Endothelial cell of umbilical vein (primary cell): ENCODE measurements around the gene NFIA. TPM values are rescaled to one million over a fixed set of nuclear protein-coding genes. Genes with fewer than 3 reads are reported as not detected.

Experiments
- BruUV-seq: library from RNA; stranded (reverse); fragments of 400-500 nt; replicated peaks from 2 replicates; lab custom pipeline; 2021; lab: Mats Ljungman, UMichigan
- CTCF ChIA-PET: fragments of 300-600, 350-600 bp; sonication (Branson Sonifier 250); formaldehyde crosslinking; loops from one replicate; lab custom pipeline; 2021; ENCODE audit warnings: antibody characterized with exemption, inconsistent platforms; lab: Charles Lee
- POLR2A ChIA-PET: fragments of 300-600, 350-600 bp; sonication (Branson Sonifier 250); formaldehyde crosslinking; loops from one replicate; lab custom pipeline; 2021; ENCODE audit warnings: antibody characterized with exemption, inconsistent platforms; lab: Charles Lee
- DNase-seq: peaks from one replicate; pipeline ENCODE4 v3.0.0-alpha.2; 2011; ENCODE audit warnings: low read depth, low spot score
- FAIRE-seq: peaks from 2 replicates; lab custom pipeline; 2011; peaks lifted over from hg19 to GRCh38; lab: Jason Lieb, UNC
- H2AFZ ChIP-seq: 2 replicates; pipeline ENCODE4 v1.6.0; 2012; ENCODE audit warnings: low read depth, low read length, control low read depth, inconsistent platforms
- H3K27ac ChIP-seq: 2 replicates; pipeline ENCODE4 v1.5.1; 2011; ENCODE audit warnings: low read depth, mild to moderate bottlenecking, control low read depth, low read length, moderate library complexity; ENCODE audit not compliant: insufficient read depth
- H3K27me3 ChIP-seq, 2 experiments: 2 replicates each; pipeline versions ENCODE4 v1.6.0 to v1.6.1; 2011; ENCODE audit warnings: low read length in 2 of 2, mixed read lengths in 1 of 2; ENCODE audit not compliant: control insufficient read depth in 2 of 2, insufficient read depth in 2 of 2
- H3K36me3 ChIP-seq, 2 experiments: 2 replicates in 1 of 2; 3 replicates in 1 of 2; pipeline ENCODE4 v1.5.1; 2011; ENCODE audit warnings: low read length in 2 of 2, mild to moderate bottlenecking in 1 of 2, moderate library complexity in 1 of 2; ENCODE audit not compliant: control insufficient read depth in 2 of 2, insufficient read depth in 2 of 2; ENCODE audit errors: extremely low read depth in 1 of 2
- H3K4me1 ChIP-seq: 3 replicates; pipeline ENCODE4 v1.5.1; 2011; ENCODE audit warnings: mild to moderate bottlenecking, low read length; ENCODE audit not compliant: control insufficient read depth, insufficient read depth; ENCODE audit errors: extremely low read depth
- H3K4me2 ChIP-seq: 2 replicates; pipeline ENCODE4 v1.6.1; 2011; ENCODE audit warnings: low read length, control low read depth, mixed read lengths; ENCODE audit not compliant: insufficient read depth
- H3K4me3 ChIP-seq, 3 experiments: fragments of 200-600 bp in 1 of 3; sonication (generic), shearing (Covaris generic) in 1 of 3; replicated peaks in 1 of 3; 2 replicates each; pipeline ENCODE4 v1.5.1; 2011 to 2016; ENCODE audit warnings: control low read depth in 3 of 3, low read length in 3 of 3, mild to moderate bottlenecking in 2 of 3, inconsistent platforms in 1 of 3, low read depth in 1 of 3, moderate library complexity in 1 of 3; ENCODE audit not compliant: insufficient read depth in 1 of 3
- H3K79me2 ChIP-seq: 2 replicates; pipeline ENCODE4 v1.6.0; 2012; ENCODE audit warnings: low read length, inconsistent platforms; ENCODE audit not compliant: control insufficient read depth, insufficient read depth
- H3K9ac ChIP-seq: replicated peaks from 2 replicates; pipeline ENCODE3; 2011; ENCODE audit warnings: low read length, control low read depth; ENCODE audit not compliant: insufficient read depth; ENCODE audit errors: extremely low read depth
- H3K9me1 ChIP-seq: replicated peaks from 3 replicates; pipeline ENCODE4 v1.6.0; 2011; ENCODE audit warnings: mild to moderate bottlenecking, low read length; ENCODE audit not compliant: control insufficient read depth, insufficient read depth; ENCODE audit errors: extremely low read depth
- H3K9me3 ChIP-seq: replicated peaks from 2 replicates; pipeline ENCODE4 v1.5.1; 2012; ENCODE audit warnings: low read length, inconsistent platforms; ENCODE audit not compliant: control insufficient read depth, insufficient read depth
- H4K20me1 ChIP-seq: replicated peaks from 2 replicates; pipeline ENCODE3; 2011; ENCODE audit warnings: mild to moderate bottlenecking, low read length; ENCODE audit not compliant: control insufficient read depth, insufficient read depth; ENCODE audit errors: extremely low read depth
- EZH2 ChIP-seq: IDR thresholded peaks from 2 replicates; pipeline ENCODE4 v1.6.1; 2012; ENCODE audit warnings: borderline replicate concordance, low read depth, mild to moderate bottlenecking, moderate library complexity, low read length, inconsistent platforms; ENCODE audit not compliant: severe bottlenecking
- FOS ChIP-seq: IDR thresholded peaks from 2 replicates; pipeline ENCODE4 v1.6.1; 2011; ENCODE audit warnings: mild to moderate bottlenecking, low read length, moderate library complexity, borderline replicate concordance; ENCODE audit not compliant: insufficient read depth
- GATA2 ChIP-seq: IDR thresholded peaks from 2 replicates; pipeline ENCODE4 v1.7.0; 2011; ENCODE audit warnings: low read depth, mild to moderate bottlenecking, moderate library complexity, mixed read lengths, low read length; ENCODE audit not compliant: insufficient read length, insufficient read depth
- JUN ChIP-seq: IDR thresholded peaks from 2 replicates; pipeline ENCODE4 v1.6.1; 2011; ENCODE audit warnings: borderline replicate concordance, low read depth; ENCODE audit not compliant: insufficient read length, insufficient read depth
- MYC ChIP-seq: IDR thresholded peaks from one replicate; pipeline ENCODE4 v1.6.1; 2011; ENCODE audit warnings: mild to moderate bottlenecking, low read depth, low read length
- POLR2A ChIP-seq: IDR thresholded peaks from 2 replicates; pipeline ENCODE4 v1.6.1; 2012; ENCODE audit warnings: low read depth, mild to moderate bottlenecking, control low read depth, low read length
- POLR2AphosphoS5 ChIP-seq: IDR thresholded peaks from 2 replicates; pipeline ENCODE4 v1.6.1; 2012; ENCODE audit warnings: low read depth, mild to moderate bottlenecking, control low read depth, low read length, moderate library complexity; ENCODE audit not compliant: insufficient read depth
- dilution Hi-C: fragments of 300-500 bp; cut with MboI; formaldehyde crosslinking; loops from one replicate; pipeline ENCODE4 v1.15.0; 2019; ENCODE audit warnings: low sequenced_read_pairs; ENCODE audit not compliant: extremely low pct_ligation_motif_present
- intact Hi-C: fragments of 100-400 bp; cut with micrococcal nuclease; formaldehyde crosslinking; loops from one replicate; pipeline ENCODE4 v1.10.0; 2022
- polyA plus RNA-seq, 4 experiments: library from polyadenylated mRNA; depleted of rRNA in 3 of 4; stranded (reverse) in 3 of 4; unstranded in 1 of 4; fragments of >200 nt; gene quantifications; 2 replicates each; pipeline versions ENCODE4 v1.2.1 to v1.2.3, GENCODE V29; 2011 to 2012; ENCODE audit warnings: missing spikeins in 1 of 4
- total RNA-seq: library from RNA; stranded (reverse); gene quantifications from 2 replicates; pipeline ENCODE4 v1.2.3, GENCODE V29; 2021
- TF ChIP-seq, protein P1 (sequence below): IDR thresholded peaks from 2 replicates; pipeline ENCODE4 v1.6.1; 2011; ENCODE audit not compliant: insufficient read depth, insufficient read length
- TF ChIP-seq, protein P2 (sequence below), 2 donors: IDR thresholded peaks; 1 replicate in 1 of 2; 2 replicates in 1 of 2; pipeline ENCODE4 v1.5.1; 2011; ENCODE audit warnings: low read length in 2 of 2, mild to moderate bottlenecking in 2 of 2, moderate library complexity in 2 of 2, control low read depth in 1 of 2, inconsistent platforms in 1 of 2, low read depth in 1 of 2; ENCODE audit not compliant: insufficient read depth in 1 of 2; ENCODE audit errors: extremely low read depth in 1 of 2

Gene NFIA
- total and polyA plus RNA-seq, 2 donors (not counting 3 experiments of a cell fraction or from before 2014, with no cell fraction given) = 25.5 to 47.0 TPM

DNA sequence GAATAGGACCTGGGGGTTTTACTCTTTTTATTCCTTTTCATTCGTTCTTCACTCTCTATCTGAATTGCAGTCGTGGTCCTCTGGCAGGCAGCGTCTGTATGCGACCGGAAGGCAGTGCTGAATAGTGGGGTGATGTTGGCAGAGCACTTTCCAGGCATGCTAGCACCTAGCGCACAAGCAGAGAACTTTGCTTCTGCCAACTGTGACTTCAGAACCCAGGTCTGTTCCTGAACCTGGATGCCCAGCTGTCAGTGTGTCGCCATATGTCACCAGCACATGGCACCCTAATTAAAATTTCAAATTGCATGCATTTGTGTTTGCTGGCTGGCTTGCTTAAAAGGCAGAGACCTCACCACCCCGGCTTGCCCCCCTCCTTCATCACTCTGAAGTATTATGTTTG is 116.2 kb downstream of the NFIA start:
- POLR2A ChIA-PET = no interaction called here
- DNase-seq (no peak), FAIRE-seq (no peak)
- Histone ChIP-seq H3K9me1 (no peaks in the 10 kb centered on the region), H3K79me2 (peaks cover 9% of the 10 kb centered on the region), H3K9me3 (no peaks in the 10 kb centered on the region), H4K20me1 (no peaks in the 10 kb centered on the region), H3K27me3 (no peaks in the 10 kb centered on the region), H3K4me1 (peaks cover 14% of the 10 kb centered on the region), H3K36me3 (no peaks in the 10 kb centered on the region), H3K4me3 (no peak overlapping the region), H2AFZ (no peak overlapping the region), H3K27ac (no peak overlapping the region), H3K9ac (no peak overlapping the region), H3K4me2 (no peak overlapping the region)
- CTCF ChIA-PET = interaction anchor here (1.1 to 1.5 kb wide), 2 partner anchors 14 to 139 kb away, joined by 3 read pairs; no protein-coding TSS in a partner anchor
- TF ChIP-seq MYC (no peak), FOS (no peak), EZH2 (no peak), JUN (no peak), POLR2A (no peak)
- intact Hi-C loops (no loop called here), dilution Hi-C loops (no loop called here)
- BruUV-seq = no TSS peak

DNA sequence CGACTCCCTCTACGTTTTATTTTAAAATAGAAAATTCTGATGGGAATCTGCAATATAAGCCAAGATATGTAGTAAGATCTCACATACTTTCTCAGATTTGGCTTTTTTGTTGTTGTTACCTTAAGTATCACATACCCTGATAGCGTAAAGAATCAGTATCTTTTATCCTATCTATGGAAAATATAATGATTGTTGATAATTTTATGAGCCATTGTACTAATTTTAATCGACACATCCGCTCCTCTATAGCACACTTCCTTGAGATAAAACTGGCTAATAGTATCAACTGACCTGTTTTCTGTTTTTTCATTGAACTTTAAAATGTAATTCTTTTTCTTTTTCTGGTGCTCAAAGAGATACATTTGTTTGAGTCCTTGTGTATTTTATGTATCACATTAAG is 118.7 kb downstream of the NFIA start:
- peak overlapping the region in 1 of 3 experiments; percentile 24 for H3K4me3 ChIP-seq
- H3K27ac ChIP-seq = no peak overlapping the region
- peak overlapping the region; percentile 78 for H3K4me2 ChIP-seq
- FAIRE-seq (peak; percentile 59), DNase-seq (peak; percentile 68)
- no peak overlapping the region for H3K9ac ChIP-seq
- H4K20me1 ChIP-seq = no peaks in the 10 kb centered on the region
- no TSS peak for BruUV-seq
- no peaks in the 10 kb centered on the region for H3K9me3 ChIP-seq
- no peaks in the 10 kb centered on the region for H3K9me1 ChIP-seq
- dilution Hi-C loops = no loop called here
- POLR2A ChIA-PET = no interaction called here
- H3K79me2 ChIP-seq = peaks cover 9% of the 10 kb centered on the region
- H3K36me3 ChIP-seq = no peaks in the 10 kb centered on the region
- TF ChIP-seq POLR2A (no peak), POLR2AphosphoS5 (no peak), EZH2 (no peak), GATA2 (peak; percentile 51), FOS (no peak), JUN (no peak)
- TF ChIP-seq, protein P1, sequence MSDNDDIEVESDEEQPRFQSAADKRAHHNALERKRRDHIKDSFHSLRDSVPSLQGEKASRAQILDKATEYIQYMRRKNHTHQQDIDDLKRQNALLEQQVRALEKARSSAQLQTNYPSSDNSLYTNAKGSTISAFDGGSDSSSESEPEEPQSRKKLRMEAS = no peak
- TF ChIP-seq, protein P2, sequence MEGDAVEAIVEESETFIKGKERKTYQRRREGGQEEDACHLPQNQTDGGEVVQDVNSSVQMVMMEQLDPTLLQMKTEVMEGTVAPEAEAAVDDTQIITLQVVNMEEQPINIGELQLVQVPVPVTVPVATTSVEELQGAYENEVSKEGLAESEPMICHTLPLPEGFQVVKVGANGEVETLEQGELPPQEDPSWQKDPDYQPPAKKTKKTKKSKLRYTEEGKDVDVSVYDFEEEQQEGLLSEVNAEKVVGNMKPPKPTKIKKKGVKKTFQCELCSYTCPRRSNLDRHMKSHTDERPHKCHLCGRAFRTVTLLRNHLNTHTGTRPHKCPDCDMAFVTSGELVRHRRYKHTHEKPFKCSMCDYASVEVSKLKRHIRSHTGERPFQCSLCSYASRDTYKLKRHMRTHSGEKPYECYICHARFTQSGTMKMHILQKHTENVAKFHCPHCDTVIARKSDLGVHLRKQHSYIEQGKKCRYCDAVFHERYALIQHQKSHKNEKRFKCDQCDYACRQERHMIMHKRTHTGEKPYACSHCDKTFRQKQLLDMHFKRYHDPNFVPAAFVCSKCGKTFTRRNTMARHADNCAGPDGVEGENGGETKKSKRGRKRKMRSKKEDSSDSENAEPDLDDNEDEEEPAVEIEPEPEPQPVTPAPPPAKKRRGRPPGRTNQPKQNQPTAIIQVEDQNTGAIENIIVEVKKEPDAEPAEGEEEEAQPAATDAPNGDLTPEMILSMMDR (IDR thresholded peaks at IDR 0.05; ENCODE audit: extremely low read depth in 1 of 2, insufficient read depth in 1 of 2, low read depth in 1 of 2, low read length in 2 of 2) = no peak
- intact Hi-C loops = loop anchor here (5.0 kb wide), 2 partner anchors 251 to 386 kb away; no protein-coding TSS in a partner anchor
- H2AFZ ChIP-seq = no peak overlapping the region
- peaks cover 14% of the 10 kb centered on the region for H3K4me1 ChIP-seq
- CTCF ChIA-PET = interaction anchor here (0.9 to 1.4 kb wide), 3 partner anchors 13 to 158 kb away, joined by 3 to 5 read pairs (median 4); no protein-coding TSS in a partner anchor
- H3K27me3 ChIP-seq = no peaks in the 10 kb centered on the region
